ENCODE measurements around the gene PIGR.
A peak's percentile ranks its signal among the peaks of the same experiment; 100 is the strongest.
"Not testable (repeated sequence)": the region's sequence is repeated elsewhere in the genome, so short reads cannot be mapped to it uniquely, and the experiment has no call there.

PIGR gene

GRCh38 chr1:206935491-206936067 lies 10.7 kb downstream of the PIGR start:
- DNase-seq (ENCODE audit: low read depth in 3 of 3, low spot score in 1 of 3) = no peak

- peak in 2 of 3 donors; percentile 52 to 64 for DNase-seq (ENCODE audit: low read depth in 3 of 3, low spot score in 1 of 3)
Observed at GRCh38 chr1:206933333-206933945, 12.8 kb downstream of the PIGR start.

- no peak for DNase-seq (ENCODE audit: low read depth in 3 of 3, low spot score in 1 of 3)
Observed at GRCh38 chr1:206932177-206932576, 14.1 kb downstream of the PIGR start.

DNA sequence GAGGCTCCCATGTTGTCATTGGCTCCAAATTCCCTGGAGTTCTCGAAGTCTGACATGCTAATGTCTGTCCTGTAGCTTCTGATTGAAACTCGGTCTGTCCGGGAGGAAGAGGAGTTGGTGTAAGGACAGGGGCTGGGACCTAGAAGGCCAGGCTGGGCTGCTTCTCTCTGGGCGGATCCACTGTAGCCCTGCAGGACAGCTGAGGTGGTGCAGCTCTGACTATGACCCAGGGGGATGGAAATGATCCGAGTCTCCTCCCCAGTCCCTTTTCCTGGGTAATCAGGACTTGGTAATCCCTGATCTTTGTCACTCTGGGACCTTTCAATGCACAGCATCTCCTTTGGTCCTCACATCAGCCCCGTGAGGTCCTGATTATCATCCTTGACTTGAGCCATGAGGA lies 14.6 kb downstream of the PIGR start:
- no peak for DNase-seq (ENCODE audit: low read depth in 3 of 3, low spot score in 1 of 3)

DNA sequence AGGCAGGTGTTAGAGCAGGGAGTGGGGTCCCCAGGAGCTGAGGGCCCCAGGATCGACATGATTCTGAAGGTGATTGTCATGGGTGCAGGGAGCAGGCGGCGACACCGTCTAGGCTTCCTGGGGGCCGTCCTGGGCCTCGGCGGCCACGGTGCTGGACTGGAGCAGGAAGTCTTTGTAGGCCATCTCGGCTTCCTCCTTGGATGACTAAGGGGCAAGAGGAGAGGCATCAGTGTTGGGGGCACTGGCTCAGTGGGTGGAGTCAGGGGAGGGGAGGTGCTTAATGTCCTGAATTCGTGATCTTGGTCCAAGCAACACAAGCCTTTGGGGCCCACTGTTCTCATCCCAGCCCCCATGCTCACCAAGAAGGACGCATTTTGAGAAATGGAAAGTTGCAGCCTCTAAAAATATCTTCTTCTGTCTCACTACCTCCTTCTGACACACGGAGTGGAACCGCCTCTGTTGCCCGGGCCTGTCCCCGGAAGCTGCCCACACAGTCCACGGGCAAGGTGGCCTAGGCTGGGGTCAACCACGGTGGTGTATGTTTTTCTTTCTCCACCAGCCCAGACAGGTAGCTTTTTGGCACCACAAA lies 16.0 kb downstream of the PIGR start:
- DNase-seq (ENCODE audit: low read depth in 3 of 3, low spot score in 1 of 3) = no peak

DNA sequence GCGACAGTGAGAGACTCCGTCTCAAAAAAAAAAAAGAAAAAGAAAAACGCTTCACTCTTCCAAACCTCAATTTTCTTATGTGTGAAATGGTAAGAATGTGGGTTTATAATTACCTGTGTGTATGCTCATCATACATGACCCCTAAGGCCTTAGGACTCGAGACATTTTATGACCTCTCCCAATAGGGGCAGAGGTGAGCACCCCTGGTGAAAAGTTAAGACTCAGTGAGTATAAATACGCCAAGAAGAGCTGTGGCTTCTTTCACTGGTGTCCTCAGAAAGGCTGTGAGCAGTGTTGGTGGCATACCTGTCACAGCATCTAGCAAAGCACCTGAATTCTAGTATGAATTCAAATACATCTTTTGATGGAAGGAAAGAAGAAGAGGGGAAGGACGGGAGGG lies 16.7 kb downstream of the PIGR start:
- no peak for DNase-seq (ENCODE audit: low read depth in 3 of 3, low spot score in 1 of 3)

GRCh38 chr1:206926286-206926685 lies 20.0 kb downstream of the PIGR start:
- no peak for DNase-seq (ENCODE audit: low read depth in 3 of 3, low spot score in 1 of 3)

DNA sequence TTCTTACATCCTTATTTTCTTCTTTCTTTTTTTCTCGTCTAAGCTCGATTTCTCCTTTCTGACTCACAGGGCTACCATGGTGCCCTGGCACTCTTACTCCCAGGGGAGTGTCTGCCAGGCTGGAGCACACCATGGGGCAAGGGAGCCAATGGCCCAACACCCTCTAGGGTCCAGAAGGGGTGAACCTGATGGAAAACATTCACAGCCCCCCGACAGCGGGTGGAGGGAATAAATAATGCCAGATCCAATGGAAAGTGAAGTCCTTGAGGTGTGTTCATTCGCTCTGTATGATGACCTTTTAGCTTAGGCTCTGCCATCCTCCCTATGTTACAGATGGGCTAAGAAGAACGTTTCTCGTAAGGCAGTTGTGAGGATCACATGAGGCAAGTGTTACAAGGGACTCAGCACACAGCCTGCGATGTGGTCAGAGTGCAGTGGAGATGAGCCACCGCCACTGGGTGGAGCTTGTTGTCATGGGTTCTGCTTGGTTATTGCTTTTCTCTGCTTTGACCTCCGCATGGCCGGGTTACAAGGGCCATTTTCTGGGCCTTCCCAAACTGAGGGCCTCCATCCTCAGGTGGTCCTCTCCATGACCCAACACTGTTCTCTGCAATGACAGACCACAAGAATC lies 21.0 kb downstream of the PIGR start:
- no peak for DNase-seq (ENCODE audit: low read depth in 3 of 3, low spot score in 1 of 3)

DNA sequence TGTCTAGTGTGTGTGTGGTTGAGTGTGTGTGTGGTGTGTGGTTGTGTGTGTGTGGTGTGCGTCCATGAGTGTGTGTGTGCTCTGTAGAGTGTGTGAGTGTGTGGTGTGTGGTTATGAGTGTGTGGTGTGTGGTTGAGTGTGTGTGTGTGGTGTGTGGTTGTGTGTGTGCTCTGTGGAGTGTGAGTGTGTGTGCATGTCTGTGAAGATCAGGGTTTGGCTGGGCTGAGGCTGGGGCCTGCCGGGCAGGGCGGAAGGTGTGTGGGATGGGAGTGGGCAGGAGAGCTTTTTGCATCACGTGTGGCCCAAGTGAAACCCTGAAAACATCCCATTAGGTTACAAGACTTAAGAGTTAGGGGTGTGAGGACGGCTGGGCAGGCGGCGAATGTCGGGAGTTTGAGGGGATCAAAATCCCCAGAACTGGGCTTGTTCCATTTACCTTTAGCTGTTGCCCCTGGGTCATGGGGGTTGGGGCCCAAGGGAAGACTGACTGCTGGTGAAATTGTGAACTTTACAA lies 21.6 kb downstream of the PIGR start:
- DNase-seq (ENCODE audit: low read depth in 3 of 3, low spot score in 1 of 3) = no peak

GRCh38 chr1:206923961-206924557 lies 22.2 kb downstream of the PIGR start:
- DNase-seq (ENCODE audit: low read depth in 3 of 3, low spot score in 1 of 3) = not testable (repeated sequence)

DNA sequence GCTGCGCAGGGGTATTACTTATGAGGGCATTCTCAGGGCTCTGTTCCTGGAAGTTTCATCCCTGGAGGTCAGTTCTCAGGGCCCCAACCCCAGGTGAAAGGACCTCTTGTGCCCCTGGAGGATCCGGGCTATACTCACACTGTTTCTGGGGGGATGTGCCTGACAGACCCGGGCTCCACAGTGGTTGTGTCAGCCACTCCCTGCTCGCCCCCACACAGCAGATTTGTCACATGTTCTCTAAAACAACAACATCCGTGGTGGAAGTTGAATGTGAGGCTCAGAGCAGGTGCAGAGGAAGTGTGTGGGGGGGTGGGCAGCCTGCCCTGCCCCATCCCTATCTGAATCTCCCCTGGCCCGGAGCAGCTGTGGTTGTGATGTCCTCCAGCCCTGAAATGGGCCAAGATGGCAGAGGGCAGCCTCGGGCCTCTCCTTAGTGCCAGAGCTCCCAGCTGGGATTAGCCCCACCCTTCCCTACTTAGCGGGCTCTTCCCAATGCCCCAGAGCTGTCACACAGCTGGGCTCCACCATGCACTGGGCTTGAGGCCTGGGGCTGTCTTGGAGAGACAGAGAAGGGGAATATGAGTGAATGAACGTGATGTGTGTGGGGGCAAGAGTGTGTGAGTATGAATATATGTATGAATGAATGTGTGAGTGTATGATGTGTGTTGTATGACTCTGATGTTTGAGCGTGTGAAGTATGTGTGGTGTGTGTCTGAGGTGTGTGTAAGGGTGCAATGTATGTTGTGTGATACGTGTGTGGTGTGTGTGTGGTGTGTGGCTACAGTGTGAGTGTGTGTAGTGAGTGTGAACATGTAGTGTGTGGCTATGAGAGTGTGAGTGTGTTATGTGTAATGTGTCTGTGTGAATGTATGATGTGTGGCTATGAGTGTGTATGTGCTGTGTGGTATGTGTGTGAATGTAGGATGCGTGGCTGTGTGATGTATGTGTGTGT lies 23.0 kb downstream of the PIGR start:
- DNase-seq (ENCODE audit: low read depth in 3 of 3, low spot score in 1 of 3) = peak in 1 of 3 donors; percentile 52

- no peak for DNase-seq (ENCODE audit: low read depth in 3 of 3, low spot score in 1 of 3)
Observed at GRCh38 chr1:206922524-206922923, 23.7 kb downstream of the PIGR start.

DNA sequence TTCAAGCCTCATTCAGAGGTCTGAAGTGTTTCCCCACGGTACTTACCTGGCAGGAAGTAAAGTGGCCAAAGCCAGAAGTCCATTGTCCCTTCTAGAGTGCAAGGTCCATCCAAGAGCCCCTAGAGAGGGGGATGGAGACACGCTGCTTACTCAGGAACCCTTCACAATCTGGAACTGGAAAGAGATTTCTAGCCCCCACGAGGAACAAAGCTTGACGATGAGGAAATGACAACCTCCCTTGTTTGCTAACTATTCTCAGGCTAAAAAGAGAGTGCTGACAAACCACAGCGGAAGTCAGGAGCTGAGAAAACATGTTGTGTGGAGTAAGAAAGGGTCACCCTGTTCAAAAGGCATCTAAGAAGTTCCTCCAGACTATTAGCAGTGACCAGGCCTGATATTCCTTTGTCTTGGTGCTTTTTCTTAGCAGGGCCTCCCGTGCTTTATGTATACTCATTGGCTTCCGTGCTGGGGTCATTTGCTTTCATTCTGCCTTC lies 24.4 kb downstream of the PIGR start, which contains the start of gene FCMR:
Gene FCMR (minus strand): TSS at position 170 of the 494 bp plus-strand sequence. CDS start 87 bp downstream, at position 83.
- no peak for DNase-seq (ENCODE audit: low read depth in 3 of 3, low spot score in 1 of 3)

DNA sequence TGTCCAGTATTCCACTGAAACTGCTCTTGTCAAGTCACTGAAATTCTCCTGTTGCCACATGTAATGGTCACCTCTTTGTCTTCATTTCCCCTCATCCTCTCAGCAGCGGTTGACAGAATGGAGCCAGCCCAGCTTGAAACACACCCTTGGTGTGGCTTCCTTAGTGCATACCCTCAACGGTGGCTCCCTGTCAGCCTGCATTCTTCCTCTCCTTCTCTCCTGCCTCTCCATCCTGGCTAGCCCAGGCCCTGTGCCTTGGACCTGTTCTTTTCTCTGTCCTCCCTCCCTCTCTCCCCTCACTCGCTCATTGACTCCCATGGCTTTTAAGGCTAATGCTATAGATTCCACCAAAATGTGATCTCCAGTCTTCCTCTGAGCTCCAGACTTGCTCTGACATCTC lies 28.2 kb downstream of the PIGR start:
- DNase-seq (ENCODE audit: low read depth in 3 of 3, low spot score in 1 of 3) = no peak

DNA sequence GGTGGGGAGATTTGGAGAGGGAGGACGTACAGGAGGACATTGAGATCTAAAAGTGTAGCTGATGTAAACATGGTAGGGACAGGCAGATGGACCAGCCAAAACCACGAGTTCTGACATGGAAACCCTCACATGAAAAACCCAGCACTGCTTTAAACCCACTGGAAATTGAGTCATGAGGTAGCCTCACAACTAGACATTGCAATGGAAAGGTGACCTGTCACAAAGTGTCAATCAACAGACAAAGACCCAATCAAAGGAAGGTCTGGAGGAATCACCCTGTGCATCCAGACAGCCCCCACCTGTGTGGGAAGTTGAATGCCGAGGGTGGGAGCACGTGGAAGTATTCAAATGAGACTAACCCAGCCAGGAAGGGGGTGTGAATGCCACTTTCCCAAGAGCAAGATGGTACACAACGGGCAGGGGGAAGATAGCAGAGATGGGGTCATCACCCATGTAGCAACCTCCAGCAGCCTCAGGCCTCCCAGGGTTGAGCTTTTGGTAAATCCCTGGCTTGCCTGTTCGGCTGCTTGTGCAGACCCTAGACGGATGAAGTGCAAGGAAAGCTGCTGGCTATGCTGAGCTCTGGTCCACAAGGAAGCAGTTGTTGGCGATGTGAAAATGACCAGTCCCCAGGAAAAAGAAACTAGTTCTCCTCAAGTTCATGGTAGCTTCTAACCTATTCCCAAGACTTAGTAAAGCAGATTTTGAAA lies 30.1 kb downstream of the PIGR start:
- no peak for DNase-seq (ENCODE audit: low read depth in 3 of 3, low spot score in 1 of 3)

- DNase-seq (ENCODE audit: low read depth in 3 of 3, low spot score in 1 of 3) = no peak
Observed at GRCh38 chr1:206915030-206915735, 31.1 kb downstream of the PIGR start.

DNA sequence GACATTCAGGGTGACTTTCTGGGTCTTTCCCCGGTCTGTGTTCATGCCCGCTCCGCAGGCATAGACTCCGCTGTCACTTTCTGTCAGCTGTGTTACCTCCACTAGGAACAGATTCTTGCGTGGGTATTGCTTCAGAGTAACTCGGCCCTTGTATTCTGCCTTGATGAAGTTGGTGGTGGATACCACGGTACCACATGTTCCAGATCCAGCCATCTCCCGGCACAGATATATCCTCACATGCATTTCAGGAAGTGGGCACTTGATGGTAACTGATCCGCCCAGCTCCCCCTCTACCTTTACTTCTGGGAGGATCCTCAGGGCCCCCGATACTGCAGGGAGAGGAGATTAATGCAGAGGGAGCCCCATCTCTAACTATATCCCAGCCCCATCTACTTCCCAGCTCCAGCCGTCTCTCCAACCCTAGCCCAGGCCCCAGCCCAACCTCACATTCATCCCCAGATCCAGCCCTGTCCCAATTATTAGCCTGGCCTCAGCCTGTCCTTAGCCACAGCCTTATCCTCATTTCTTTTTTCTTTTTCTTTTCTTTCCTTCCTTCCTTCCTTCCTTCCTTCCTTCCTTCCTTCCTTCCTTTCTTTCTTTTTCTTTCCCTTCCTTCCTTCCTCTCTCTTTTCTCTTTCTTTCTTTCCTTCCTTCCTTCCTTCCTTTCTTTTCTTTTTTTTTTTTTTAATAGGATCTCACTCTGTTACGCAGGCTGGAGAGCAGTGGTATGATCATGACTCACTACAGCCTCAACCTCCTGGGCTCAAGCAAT lies 32.3 kb downstream of the PIGR start:
- no peak for DNase-seq (ENCODE audit: low read depth in 3 of 3, low spot score in 1 of 3)

DNA sequence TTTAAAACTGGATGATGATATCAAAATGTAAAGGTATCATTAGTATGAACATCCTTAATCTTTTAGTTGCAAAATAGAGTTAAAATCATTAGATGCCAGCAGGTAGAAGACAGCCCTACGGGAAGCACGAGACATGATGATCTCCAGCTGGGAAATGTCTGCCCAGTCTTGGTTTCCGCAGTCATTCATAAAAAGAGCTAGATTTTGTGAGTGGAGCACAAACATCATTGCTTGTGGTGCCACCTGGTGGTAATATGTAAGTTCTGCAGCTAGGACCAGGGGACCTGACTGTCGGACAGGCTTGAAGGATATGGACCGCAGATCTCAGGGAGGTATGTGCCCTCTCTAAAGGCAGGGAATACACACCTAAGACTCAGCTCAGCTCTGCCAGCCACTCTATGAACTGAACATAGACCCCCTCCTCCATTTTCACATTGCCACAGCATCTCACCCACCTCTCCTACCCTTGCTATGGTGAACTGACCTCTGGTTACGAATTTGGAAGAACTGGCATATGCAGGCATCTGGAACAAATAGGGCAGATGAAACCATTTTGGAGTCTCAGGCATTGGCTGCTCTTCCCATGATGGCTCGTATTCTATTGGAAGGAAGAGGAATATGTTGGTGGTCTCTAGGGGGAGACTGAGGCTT lies 33.7 kb downstream of the PIGR start:
- DNase-seq (ENCODE audit: low read depth in 3 of 3, low spot score in 1 of 3) = no peak
